Vagina (tissue), 2 donors: Measurements from ENCODE around the gene FBP1. TPM values are rescaled to one million over a fixed set of nuclear protein-coding genes. Genes with fewer than 3 reads are reported as not detected.

Source experiments
- DNase-seq, 2 donors: peaks; one replicate each; pipeline ENCODE4 v3.0.0-alpha.2; 2017; ENCODE audit errors: extremely low spot score in 2 of 2
- H3K27ac ChIP-seq: fragments of 200-600 bp; sonication (generic); one replicate; pipeline ENCODE4 v1.5.1; 2019
- H3K27me3 ChIP-seq: fragments of 200-600 bp; sonication (generic); one replicate; pipeline ENCODE4 v1.5.1; 2019
- H3K36me3 ChIP-seq, 2 donors: fragments of 200-600 bp; sonication (generic); one replicate each; pipeline ENCODE4 v1.5.1; 2017 to 2019
- H3K4me1 ChIP-seq: fragments of 200-600 bp; sonication (generic); one replicate; pipeline ENCODE4 v1.5.1; 2019
- H3K4me3 ChIP-seq, 2 donors: fragments of 200-600 bp; sonication (generic); 1 replicate in 1 of 2; 2 replicates in 1 of 2; pipeline ENCODE4 v1.5.1; 2016 to 2019
- H3K9me3 ChIP-seq: fragments of 200-600 bp; sonication (generic); one replicate; pipeline ENCODE4 v1.5.1; 2019
- CTCF ChIP-seq, 3 experiments: fragments of 450-650 bp in 2 of 3; fragments of 200-600 bp in 1 of 3; sonication (generic) in 1 of 3; IDR thresholded peaks; one replicate each; pipeline ENCODE4 v1.5.1; 2017 to 2019; ENCODE audit warnings: antibody characterized with exemption in 3 of 3, mild to moderate bottlenecking in 2 of 3, moderate library complexity in 2 of 3
- POLR2A ChIP-seq, 2 donors: fragments of 450-650 bp; IDR thresholded peaks; one replicate each; pipeline ENCODE4 v1.6.1; 2017; ENCODE audit warnings: antibody characterized with exemption in 2 of 2, mild to moderate bottlenecking in 2 of 2, moderate library complexity in 2 of 2
- POLR2AphosphoS5 ChIP-seq, 2 donors: sonication (generic); formaldehyde crosslinking; IDR thresholded peaks; one replicate each; pipeline ENCODE4 v1.9.0; 2017; ENCODE audit warnings: antibody characterized with exemption in 2 of 2, mild to moderate bottlenecking in 2 of 2, low read depth in 1 of 2; ENCODE audit not compliant: insufficient read depth in 1 of 2
- intact Hi-C: fragments of 100-400 bp; cut with DNase I; formaldehyde crosslinking; loops from one replicate; pipeline ENCODE4 v1.15.1; 2023
- total RNA-seq: library from RNA; depleted of rRNA; stranded (reverse); fragments of >200 nt; gene quantifications from one replicate; pipeline ENCODE4 v1.2.3, GENCODE V29; 2016

FBP1 gene
- total RNA-seq, 1 donor from 2014 or later = 1.7 TPM

DNA sequence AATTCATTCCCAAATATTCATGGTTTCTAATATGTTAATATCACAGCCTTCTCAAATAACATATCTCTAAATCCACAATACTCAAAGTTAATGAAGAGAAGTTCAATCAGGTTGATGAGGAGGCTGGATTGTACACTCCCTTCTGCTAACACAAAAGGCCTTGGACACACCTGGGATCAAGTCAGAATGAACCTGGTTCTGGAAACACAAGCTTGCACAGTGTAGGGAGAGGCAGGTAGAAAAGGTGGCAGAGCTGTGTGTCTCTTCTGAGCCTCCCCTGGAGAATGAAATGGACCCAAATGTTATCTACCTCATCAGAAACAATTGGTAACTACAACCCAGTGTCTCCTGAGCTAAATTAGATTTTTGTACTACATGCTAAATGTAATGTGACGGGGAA, 40.7 kb upstream of the FBP1 start:
- Histone ChIP-seq H3K27ac (no peak overlapping the region), H3K9me3 (no peaks in the 10 kb centered on the region), H3K4me1 (peaks cover 28% of the 10 kb centered on the region), H3K27me3 (no peaks in the 10 kb centered on the region), H3K4me3 (no peak overlapping the region), H3K36me3 (no peaks in the 10 kb centered on the region)
- TF ChIP-seq POLR2A (IDR thresholded peaks at IDR 0.05) (no peak), POLR2AphosphoS5 (IDR thresholded peaks at IDR 0.05; ENCODE audit: insufficient read depth in 1 of 2, low read depth in 1 of 2) (no peak), CTCF (IDR thresholded peaks at IDR 0.05) (no peak)
- no peak for DNase-seq
- intact Hi-C loops = no loop called here

- Histone ChIP-seq H3K4me3 (no peak overlapping the region), H3K27me3 (no peaks in the 10 kb centered on the region), H3K36me3 (no peaks in the 10 kb centered on the region), H3K27ac (no peak overlapping the region), H3K4me1 (peaks cover 32% of the 10 kb centered on the region), H3K9me3 (no peaks in the 10 kb centered on the region)
- TF ChIP-seq POLR2AphosphoS5 (IDR thresholded peaks at IDR 0.05; ENCODE audit: insufficient read depth in 1 of 2, low read depth in 1 of 2) = no peak
- TF ChIP-seq CTCF (IDR thresholded peaks at IDR 0.05) = no peak
- TF ChIP-seq POLR2A (IDR thresholded peaks at IDR 0.05) = no peak
- no peak for DNase-seq
- intact Hi-C loops = no loop called here
These were observed 40.3 kb upstream of the FBP1 start for GRCh38 chr9:94679587-94679986.

GRCh38 chr9:94677929-94678328, 38.6 kb upstream of the FBP1 start:
- Histone ChIP-seq H3K4me3 (no peak overlapping the region), H3K9me3 (no peaks in the 10 kb centered on the region)
- intact Hi-C loops = no loop called here

DNA sequence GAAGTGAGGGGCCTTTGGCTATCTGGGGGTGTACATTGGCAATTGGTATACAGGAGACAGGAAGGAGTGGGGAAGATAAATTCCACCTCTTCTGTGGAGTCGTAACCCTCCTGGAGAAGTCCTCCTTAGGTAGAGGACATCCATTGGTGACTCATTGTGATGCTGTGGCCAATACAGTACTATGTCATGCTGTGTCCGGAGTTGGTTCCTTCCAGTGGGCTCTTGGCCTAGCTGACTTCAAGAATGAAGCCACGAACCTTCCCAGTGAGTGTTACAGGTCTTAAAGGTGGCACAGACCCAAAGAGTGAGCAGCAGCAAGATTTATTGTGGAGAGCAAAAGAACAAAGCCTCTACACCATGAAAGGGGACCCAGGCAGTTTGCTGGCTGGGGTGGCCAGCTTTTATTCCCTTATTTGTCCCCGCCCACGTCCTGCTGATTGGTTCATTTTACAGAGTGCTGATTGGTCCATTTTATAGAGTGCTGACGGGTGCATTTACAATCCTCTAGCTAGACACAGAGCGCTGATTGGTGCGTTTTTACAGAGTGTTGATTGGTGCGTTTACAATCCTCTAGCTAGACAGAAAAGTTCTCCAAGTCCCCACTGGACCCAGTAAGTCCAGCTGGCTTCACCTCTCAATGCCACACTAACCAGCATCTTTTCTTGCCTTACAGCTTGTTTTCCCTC, 37.3 kb upstream of the FBP1 start:
- DNase-seq = no peak
- no peak overlapping the region for H3K27ac ChIP-seq
- intact Hi-C loops = loop anchor here (1.0 kb wide), 1 partner anchor 455 kb away; no protein-coding TSS in a partner anchor
- H3K36me3 ChIP-seq = no peaks in the 10 kb centered on the region
- no peak overlapping the region for H3K4me3 ChIP-seq
- peaks cover 38% of the 10 kb centered on the region for H3K4me1 ChIP-seq
- no peaks in the 10 kb centered on the region for H3K9me3 ChIP-seq
- TF ChIP-seq POLR2AphosphoS5 (IDR thresholded peaks at IDR 0.05; ENCODE audit: insufficient read depth in 1 of 2, low read depth in 1 of 2) (no peak), CTCF (IDR thresholded peaks at IDR 0.05) (no peak), POLR2A (IDR thresholded peaks at IDR 0.05) (no peak)
- no peaks in the 10 kb centered on the region for H3K27me3 ChIP-seq

More at GRCh38 chr9:94677929-94678328, 38.6 kb upstream of the FBP1 start:
- Histone ChIP-seq H3K27me3 (no peaks in the 10 kb centered on the region), H3K36me3 (no peaks in the 10 kb centered on the region), H3K4me1 (peaks cover 41% of the 10 kb centered on the region), H3K27ac (no peak overlapping the region)
- DNase-seq = no peak
- TF ChIP-seq POLR2A (IDR thresholded peaks at IDR 0.05) (no peak), POLR2AphosphoS5 (IDR thresholded peaks at IDR 0.05; ENCODE audit: insufficient read depth in 1 of 2, low read depth in 1 of 2) (no peak), CTCF (IDR thresholded peaks at IDR 0.05) (no peak)
